HuH-7 (cell line): Measurements from ENCODE around the gene BTBD9.

Source experiments
- DNase-seq: peaks from one replicate; pipeline ENCODE4 v3.0.0; 2011; ENCODE audit warnings: low spot score

Gene BTBD9

GRCh38 chr6:38160831-38161230 is 478.9 kb downstream of the BTBD9 start:
- DNase-seq: no peak

DNA sequence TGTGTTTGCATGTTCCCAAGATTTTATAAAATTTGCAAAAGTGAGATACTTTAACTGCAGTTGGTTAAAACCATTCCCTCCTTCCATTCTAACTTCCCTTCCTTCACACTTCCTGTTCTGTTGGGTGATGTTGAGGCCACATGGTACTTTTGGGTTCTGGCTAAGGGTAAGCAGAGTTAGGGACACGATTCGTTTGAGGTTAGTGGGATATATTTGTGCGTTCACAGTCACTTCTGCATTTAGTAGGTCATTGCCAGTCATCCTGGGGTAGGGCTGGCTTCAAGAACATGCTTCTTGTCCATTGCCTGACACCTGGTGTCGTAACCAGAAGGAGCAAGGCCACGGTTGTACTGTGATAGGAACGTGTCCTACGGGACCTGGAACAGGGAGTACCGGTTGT is 480.1 kb downstream of the BTBD9 start:
- no peak for DNase-seq

GRCh38 chr6:38158762-38159350 is 480.9 kb downstream of the BTBD9 start:
- DNase-seq: no peak

- no peak for DNase-seq
Measured at GRCh38 chr6:38157905-38158304, 481.8 kb downstream of the BTBD9 start.

- DNase-seq: no peak
Measured at GRCh38 chr6:38156818-38157565, 482.7 kb downstream of the BTBD9 start.

- DNase-seq: no peak
Measured at GRCh38 chr6:38155621-38156204, 484.0 kb downstream of the BTBD9 start.

GRCh38 chr6:38155144-38155543 is 484.6 kb downstream of the BTBD9 start:
- no peak for DNase-seq

DNA sequence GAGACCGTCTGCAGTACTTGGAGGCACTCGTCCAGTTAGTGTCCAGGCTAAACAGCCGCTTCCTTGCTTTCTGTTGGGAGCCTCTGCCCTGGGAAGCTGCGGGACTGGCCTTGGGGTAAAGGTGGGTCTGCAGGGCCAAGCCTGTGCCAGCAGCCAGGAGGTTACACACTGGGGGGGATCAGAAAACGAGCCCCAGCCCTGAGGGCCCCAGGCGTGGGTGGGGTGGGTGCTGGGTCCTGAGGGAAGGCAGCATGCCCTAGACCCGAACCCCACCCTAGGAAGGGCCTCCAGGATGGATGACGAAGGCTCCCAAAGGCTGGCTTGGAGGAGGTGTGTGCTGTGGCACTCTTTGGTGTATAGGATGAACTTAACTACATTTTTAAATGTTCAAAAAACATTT is 485.0 kb downstream of the BTBD9 start:
- no peak for DNase-seq

DNA sequence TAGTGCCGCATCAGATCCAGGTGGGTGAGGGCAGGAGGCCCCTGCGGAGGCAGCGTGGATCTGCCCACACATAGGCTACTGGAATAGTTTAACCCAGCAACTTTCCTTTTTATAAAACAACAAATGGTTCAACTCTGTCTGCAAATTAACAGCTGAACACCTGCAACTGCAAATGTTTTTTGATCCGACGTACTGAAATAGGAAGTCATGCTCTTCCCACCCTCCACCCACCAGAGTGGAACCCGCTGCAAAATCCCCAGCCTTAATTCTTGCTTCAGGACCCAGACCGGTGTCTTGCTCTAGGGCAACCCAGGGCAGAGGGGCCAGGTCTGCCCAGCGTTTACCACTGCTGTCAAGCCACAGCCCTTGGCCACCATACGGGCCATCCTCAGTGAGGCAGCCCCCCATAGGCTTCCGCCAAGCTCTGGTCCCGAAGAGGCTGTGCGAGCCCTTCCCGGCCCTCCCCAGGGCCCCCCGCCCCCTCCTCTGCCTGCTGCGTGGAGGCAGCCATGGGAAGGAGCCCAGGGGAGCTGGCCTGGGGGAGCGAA is 485.9 kb downstream of the BTBD9 start:
- DNase-seq: no peak

DNA sequence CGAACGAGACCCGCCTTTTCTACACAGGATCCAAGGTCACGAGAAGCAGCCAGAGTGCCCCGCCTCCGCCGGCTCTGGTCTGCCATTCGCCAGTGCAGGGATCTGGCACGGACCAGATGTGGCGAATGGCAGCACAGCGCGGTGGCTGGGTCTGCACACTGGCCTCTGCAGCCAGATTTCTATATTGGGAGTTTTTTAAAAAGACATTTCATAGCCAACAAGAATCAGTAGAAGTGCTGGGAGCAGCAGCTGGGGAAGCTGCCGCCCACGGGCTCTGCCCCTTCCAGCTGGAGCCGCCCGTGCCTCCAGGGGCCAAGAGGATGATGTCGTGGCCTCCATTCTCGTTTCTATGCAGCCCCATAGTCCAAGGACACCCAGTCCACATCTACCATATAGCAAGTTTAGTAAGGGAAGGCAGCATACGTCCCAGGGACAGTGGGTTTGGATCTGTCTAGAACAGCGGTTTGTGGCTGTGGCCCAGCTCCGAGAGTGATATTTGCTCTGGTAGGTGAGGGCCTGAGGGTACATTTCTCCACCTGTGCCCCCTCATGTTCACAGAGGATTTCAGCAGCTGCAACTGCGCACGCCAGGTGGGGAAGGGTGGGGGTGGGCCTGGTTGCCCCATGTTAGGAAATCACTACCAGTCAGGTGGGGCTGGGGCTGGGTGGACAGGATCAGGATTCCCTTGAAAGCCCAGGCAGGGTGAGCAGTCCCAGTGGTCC is 486.5 kb downstream of the BTBD9 start:
- DNase-seq: no peak

GRCh38 chr6:38152620-38153019 is 487.1 kb downstream of the BTBD9 start:
- DNase-seq: no peak

DNA sequence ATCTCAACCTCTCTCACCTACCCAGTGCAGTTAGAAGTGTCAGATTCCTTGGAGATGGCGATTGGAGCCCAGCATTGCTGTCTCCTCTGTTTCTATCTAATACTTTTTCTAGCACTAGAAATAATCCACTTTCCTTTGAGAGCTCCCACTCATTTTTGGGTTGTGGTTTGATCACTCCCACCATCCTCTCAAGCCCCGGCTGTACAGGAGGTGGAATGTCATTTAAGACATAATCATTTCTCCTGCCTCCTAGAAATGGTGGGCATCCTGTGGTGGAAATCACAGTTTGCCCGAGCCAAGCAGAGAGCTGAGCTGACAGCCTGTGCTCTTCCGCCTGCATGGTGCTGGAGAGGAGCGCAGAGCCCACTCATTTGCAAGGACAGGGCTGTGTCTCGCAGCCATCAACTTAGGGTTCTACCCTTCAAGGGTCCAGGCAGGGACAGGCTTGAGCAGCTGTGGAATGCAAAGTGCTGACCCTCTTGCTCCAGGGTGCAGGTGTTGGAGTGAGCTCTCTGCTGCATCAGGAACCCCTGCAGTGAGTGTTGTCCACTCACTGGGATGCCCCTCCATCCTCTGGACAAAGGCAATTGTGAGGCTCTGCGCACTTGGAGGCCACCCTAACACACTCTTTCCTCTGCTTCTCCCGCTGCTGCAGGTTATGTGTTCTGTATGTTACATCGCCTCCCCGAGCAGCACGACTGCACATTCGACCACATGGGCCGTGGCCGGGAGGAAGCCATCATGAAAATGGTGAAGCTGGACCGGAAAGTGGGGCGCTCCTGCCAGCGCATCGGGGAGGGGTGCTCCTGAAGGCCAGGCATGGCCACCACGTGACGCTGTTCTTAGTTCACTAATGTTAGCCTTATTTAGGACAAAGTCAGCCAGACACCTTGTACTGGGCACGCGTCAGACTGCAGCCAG is 487.9 kb downstream of the BTBD9 start:
- DNase-seq: no peak

DNA sequence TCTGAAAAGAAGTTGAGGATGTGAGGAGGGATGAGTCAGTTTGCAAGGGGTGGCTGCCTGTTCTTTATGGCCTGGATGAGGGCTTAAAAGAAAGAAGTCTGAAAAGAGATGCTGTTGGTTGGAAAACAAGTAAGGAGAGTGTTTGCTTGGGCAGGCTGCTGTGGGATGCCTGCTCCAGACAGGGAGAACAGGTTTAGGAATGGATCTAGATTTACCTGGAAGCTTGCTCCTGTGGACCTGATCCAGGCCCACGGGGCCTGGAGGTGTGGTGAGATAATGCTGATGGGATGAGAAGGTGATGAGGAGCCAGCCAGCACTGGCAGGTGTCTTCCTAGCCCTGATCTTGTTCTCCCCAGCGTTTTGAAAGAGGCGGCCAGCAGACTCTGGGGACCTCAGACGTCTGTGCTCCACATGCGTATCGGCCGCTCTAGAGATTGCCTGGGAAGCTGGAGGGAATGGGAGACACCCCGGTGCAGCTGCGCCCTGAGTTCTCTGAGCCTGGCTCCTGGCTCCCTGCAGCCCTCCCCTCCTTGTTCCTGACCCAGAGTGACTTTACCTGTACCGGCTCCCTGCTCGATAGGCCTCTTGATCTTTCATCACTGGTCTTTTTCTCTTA is 488.9 kb downstream of the BTBD9 start:
- DNase-seq: no peak

- DNase-seq: no peak
Measured at GRCh38 chr6:38150021-38150420, 489.7 kb downstream of the BTBD9 start.

DNA sequence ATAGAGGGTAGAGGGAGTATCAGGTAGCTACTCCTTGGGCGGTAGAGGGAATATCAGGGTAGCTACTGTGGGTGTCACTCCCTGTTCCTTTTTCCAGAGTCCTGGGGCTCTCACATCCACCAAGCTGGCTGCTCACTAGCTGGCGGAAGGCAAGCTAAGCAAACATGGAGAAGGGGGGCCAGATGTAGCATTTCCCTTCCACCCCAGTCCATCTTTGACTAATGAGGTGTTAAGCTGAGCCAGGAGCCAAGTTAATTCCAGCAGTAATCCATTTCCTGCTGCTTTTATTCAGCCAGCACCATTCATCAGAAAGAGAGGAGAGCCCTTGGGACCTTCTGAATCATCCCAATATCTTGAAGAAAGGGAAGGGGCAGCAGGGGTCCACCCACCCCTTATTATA is 490.2 kb downstream of the BTBD9 start:
- no peak for DNase-seq

DNA sequence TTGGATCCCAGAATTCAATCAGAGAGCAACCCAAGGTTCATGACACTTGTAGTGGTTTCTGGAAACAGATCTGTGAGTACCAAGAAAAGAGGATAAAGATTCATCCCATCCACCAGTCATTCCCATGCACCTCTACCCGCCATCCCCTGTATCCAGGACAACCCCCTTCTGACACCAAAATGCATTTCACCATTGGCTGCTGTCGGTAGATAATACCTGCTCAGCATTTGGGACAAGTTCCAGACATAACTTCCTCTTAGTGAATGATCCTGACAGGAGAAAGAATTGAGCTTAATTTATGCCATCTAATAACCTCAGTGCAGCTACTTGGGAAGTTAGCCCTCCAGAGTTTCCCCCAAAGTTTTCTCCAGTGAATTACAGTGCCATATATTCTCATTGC is 491.1 kb downstream of the BTBD9 start:
- no peak for DNase-seq

GRCh38 chr6:38146734-38147027 is 493.0 kb downstream of the BTBD9 start:
- no peak for DNase-seq

DNA sequence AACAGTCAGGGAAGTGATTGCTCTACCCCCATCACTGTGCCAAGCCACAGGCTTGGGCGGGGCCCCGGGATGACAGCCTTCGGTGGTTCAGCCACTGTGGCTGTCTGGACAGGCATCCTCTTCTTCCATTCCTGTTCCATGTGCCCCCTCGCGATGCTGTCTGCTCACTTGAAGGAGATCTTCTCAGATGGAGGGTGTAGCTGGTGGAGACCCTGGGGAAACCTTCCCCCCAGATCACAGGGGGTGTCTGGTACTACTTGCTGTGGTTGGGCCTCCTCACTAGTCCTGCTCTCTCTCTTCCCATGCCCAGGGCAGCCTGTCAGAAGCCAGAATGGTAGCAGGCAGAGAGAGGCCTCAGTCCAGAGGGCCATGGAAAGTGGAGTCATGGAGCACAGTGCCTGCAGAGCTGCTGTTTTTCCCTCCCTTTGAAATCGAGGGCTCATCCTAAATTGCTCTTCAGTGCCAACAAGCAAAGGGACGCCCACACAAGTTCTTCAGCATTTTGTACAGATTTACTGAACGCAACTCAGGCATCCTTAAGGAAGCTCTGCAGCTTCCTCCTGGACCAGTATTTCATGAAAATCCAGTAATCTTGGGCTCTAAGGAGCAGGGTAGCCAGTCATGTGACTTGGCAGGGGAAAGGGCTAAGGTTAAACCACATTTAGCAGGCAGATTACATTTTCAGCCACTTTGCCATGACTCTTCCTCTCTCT is 493.6 kb downstream of the BTBD9 start:
- no peak for DNase-seq

- DNase-seq: no peak
Measured at GRCh38 chr6:38144365-38144945, 495.3 kb downstream of the BTBD9 start.
